Hematopoietic multipotent progenitor cell (in vitro differentiated cells): ENCODE results near the gene ZNF219. TPM values are rescaled to one million over a fixed set of nuclear protein-coding genes. Genes with fewer than 3 reads are reported as not detected.
A peak's percentile ranks its signal among the peaks of the same experiment; 100 is the strongest.

Source experiments
- DNase-seq, 3 donors: peaks; one replicate each; pipeline ENCODE4 v3.0.0-alpha.2; 2011 to 2015; ENCODE audit warnings: low read depth in 2 of 3, low spot score in 2 of 3
- total RNA-seq: library from RNA; depleted of rRNA; stranded (reverse); fragments of >200 nt; gene quantifications from one replicate; pipeline ENCODE4 v1.2.3, GENCODE V29; 2012

ZNF219 gene
- total RNA-seq, 1 donor: 31.2 TPM

DNA sequence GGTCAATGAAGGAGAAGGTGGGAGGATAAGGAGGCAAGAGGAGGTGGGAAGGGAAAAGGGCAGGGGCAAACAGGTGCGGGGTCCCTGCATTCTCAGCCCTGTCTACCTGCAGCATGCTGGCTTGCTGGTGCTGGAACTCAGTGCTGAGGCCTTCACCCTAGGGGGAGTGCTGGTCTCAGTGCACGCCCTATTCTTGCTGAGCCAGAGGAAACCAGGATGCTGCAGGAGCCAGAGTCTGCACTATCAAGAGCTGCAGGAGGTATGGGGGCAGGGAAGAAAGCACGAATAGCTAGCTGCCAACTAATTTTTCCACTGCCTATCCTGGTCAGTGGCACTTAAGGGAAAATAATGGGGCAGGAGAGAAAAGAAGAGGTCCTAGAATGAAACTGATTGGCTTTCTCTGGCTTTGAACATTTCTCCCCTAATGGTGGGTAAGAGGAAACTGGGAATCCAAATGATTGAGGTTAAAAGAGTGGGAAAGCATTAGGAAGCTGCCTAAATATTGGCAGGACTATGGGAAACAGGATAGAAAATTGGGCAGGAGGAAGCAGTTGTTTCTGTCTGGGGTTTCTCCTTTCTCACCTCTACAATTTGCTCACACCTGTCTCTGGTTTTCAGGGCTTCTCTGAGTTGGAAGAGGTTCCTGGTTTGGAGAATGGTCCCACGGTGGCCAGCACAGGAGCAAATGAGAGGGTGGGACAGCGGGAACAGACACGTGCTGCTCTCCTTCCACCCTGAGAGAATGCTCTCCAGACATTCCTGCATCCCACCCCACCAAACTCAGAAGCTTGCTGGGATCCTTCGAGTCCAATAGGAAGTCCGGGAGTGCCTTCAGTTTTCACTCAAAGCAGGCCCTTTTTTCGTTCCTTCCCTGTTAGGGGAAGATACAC, 4.3 kb upstream of the ZNF219 start:
- no peak for DNase-seq

DNA sequence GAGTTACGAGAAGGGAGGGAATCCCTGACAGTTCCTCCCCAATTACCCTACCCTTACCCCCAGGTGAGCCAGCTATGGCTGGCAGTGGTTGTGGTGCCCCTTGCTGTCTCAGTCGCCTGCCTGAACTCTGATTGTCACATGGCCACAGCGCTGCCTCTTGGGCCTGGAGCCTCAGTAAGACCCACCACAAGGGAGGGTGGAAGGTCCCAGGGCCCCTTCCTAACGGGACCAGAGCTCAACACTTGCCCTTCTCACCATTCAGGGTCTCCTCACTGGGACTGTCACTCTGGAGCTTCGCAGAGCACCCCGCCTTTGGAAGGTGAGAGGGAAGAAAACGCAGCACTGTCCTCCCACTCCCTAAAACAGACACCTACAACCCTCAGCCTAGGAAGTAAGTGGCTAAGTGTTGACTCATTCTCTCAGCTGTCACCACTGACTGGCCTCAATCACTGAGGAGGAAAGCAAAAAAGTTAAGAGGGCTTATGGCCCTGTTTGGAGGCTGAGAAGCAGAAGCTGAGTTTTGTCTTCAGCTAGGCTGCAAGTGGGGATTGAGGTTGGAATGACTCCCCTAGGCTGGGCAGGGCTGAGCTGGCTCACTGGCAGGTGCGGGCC, 3.5 kb upstream of the ZNF219 start:
- no peak for DNase-seq

DNA sequence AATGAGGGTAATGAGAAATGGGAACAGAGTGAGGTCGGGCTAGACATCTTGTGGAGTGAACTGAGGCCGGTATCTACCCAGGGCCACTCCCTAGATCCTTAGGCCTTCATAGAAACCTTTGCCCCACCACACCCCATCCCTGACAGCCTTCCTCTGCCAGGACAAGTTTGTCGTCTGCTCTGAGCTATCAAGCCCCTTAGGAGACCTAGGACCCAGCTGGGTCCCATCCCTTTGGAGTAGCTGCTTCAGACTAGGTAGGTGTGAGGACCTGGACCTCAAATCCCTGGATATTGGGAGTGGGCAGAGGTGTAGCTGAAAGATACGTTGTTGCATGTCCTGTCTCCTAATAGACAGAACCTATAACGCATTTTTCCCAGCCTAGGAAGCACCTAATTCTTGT, 2.5 kb upstream of the ZNF219 start, which contains the start of gene TMEM253:
Gene TMEM253 (plus strand): TSS at position 136 of the 400 bp plus-strand sequence. CDS start 278 bp downstream, outside the sequence.
- no peak for DNase-seq

DNA sequence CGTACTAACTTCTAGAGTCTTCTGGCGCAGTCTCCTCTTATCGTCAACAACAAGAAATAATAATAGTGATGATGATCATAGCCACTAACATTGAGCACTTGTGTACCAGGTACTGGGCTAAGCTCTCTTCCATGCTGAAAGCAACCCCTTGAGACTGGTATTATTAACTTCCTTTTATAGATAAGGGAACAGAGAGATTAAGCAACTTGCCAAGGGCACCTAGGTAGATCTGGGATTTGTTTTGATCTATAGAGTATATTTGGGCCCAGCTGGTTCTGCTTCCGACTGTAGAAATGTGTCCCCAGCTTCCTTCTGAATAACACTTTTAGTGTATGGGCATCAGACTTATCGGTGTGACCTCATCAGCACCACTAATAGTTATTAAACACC, 1.1 kb upstream of the ZNF219 start:
- no peak for DNase-seq

DNA sequence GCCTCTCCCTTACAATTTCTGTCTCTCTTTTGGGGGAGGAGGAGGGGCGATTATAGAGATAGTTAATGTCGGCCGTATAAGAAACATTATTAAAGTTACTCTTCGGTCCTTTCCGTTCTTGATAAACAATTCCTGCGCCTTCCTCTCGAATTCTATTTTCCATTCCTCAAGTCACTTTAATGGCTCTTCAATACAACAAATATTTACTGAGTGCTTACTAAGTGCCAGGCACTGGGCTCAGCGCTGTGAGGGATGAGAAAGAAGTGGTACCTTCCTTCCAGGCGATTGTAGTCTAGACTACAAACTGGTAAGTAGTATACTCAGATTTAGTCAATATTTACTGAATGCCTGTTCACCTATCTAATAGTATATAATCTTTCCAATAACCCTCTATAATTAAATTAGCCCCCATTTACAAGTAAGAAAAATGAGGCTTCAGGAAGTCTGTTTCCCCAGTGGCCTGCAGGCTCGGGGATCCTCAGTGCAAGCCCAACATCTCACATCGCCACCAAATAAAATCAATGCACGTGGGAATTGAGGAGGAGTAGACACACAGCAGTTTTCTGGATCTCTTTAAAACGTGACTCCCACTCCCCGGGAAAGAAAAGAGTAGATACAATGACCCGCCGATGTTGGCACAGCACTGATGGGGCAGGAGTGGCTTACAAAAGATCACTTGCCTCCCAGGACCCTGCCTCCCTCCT, 589 bp upstream of the ZNF219 start:
- DNase-seq: no peak

DNA sequence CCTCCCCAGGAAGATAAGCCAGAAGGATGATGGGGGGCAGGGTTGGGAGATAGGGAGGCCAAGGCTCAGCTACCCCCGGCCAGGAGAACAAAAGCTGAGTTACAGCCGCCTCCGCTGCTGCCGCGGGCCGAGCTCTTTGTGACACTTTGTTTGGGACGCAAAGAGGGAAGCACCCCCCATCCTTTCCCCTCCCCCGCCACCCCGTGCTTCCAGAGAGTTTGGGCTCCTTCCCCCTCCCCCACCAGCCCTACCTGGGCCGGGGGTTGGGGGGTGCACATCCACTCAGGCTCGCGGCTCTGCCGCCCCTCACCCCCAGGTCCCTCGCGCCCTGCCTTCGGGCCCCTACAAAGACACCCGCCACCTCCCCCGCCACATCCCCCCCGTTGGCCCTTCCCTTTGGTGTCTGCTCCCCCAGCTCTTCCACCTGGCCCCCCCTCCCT, 799 bp downstream of the ZNF219 start:
- DNase-seq: no peak

DNA sequence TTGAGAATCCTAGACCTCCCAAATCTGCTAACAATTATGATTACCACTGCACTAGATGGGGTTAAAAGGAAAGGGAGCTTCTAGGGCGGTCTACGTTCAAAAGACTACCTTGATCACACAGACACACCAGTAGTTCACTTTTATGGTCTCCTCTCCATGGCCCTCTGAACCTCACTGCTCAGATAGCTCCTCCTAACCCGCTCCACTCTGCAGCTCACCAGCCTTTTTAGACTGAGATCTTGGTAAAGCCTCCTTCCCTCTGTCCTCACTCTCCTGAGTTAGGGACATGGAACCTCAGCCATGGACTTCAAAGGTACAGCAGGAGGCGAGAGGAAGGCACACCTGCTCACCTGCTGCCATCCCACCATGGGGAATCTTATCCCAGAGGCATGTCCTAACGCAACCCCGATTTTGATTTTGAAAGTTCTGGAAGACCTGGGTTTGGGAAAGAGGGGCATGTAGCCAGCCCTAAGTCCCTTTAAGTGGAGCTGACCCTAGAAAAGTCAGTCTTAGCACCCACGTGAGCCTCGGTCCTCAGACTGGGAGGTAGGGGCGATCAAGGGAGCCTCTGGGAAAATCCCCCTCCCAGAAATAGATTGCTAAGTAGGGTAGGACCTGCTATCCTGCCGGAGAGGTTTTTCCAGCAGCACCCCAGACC, 1.3 kb downstream of the ZNF219 start:
- DNase-seq: no peak

DNA sequence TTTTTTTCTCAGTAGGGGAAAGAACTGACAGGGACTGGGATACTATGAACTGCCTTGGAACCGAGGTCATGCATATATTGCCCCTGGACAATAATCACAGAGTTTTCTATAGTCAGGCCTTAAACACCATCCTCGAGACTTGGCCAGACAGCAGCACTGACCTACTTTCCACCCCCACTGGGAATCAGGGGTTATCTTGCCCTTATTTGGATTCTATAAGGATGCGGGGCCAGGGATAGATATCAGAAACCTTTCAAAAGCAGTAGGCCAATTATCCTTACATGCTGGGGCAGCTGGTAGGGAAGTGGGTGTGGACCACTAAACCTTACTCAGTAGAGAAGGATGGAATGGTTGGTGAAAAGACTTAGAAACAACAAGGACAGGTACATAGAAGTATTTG, 2.0 kb downstream of the ZNF219 start:
- DNase-seq: no peak

DNA sequence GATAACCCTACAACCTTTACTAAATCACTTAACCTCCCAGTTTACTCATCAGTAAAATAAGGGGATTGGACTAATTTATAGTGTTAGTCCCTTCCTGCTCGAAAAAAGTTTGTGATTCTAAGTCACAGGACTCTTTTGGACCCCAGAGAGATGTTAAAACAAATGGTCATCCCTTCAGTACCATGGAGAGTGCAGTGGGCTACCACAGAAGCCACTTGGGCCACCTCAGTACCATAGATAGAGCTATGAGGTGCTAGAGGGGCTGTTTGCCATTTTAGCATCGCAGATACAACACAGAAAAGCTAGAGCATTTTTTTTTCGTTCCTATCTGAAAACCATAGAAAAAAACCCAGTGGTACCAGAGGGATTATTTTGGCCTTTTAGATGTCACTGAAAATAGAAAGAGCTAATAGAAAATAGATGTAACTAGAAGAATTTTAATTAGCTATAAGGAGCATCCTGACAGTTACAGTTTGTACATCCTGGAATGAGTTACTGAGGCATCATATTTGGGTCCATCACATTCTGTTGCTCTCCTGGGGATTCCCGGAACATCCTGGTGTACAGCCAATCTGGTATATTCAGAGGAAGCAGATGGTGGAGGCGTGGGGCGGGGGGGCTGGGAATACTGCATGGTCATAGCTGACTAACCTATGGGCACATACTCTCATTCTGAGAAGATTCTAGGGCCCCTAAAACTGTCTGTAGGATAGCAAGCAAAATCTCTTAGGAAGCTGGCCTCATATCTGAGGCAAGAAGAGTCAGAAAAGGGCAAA, 2.8 kb downstream of the ZNF219 start:
- DNase-seq: no peak

DNA sequence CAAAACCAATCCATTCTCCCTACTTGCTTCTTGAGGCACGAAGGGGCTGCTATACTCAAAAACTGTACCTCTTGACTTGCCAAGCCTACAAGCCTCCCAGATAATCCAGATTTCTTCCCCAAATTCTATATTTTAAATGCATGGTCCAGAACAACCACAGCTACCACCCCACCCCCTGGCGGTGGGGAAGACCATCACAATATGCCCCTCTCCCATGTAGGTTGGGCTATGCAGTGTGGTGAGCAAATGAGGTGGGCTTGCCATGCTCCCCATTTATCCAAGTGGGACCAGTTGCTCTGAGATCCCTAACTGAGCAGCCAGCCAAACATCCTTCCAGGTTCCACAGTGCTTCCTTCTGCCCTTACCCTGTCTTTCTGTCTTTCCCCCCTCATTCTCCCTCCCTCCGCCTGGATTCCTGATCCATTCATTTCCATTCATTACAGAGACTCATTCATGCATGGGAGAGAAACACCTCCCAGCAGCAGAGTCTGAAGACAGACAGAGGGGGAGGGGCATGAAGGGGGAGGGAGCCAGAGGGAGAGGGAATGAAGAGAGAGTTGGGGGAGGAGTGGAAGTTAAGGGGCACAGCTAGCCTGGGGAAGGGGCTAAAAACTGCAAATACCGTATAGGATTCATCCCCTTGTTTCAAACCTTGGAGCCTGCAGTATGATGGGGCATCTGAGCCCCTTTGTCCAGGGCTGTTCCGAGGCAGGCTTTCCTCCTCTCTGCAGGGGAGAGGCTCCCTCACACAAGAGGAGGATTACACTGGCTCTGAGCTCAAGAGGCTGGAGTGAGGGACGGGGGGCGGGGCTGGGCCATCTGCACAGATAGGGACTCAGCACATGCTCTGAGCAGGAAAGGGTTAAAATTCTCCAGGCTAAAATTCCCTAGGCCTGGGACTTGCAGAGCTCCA, 4.4 kb downstream of the ZNF219 start:
- DNase-seq: no peak

DNA sequence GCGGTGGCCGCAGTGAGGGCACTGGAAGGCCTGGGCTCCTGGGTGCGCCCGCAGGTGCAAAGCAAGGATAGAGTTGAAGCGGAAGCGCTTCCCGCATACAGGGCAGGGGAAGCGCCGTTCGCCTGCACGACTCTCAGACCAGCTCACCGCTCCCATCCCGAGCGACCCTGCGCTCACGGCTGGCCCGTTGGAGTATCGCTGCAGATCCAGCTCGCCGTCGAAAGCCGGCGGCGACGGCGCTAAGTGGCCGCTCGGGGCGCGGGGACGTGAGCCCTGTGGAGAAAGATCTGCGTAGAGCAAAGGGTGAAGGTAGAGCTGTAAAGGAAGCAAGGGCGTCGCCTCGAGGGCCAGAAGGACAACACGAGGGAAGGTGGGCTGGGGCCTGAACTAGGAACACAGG, 5.4 kb downstream of the ZNF219 start:
- DNase-seq: no peak

DNA sequence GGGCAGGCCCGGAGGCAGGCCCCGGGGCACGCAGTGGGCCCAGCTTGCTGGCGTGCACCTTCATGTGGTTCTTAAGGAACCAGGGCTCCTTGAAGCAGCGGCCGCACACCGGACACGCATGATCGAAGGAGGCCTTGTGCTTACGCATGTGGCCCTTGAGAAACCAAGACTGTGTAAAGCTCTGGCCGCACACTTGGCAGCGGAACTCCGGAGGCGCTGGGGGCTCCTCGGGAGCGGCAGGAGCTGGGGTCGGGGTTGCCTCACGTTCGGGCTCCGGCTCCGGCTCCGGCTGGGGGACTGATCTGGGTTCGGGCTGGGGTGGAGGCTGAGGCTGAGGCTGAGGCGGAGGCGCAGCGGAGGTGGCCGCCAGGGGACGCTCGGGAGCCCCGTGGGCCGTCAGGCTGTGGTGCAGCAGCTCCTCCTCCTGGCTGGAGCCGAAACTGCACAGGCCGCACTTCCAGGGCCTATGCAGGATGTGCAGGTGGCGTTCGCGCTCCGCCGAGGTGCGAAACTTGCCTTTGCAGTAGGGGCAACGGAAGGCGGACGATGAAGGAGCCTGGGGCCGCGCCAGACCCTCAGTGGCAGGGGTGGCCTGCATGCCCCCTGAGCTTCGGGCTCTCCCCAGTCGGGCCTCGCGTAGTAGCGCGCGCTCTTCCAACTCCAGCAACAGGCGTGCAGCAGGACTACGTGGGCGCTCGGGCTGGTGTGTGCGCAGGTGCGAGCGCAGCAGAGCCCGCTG, 6.0 kb downstream of the ZNF219 start:
- DNase-seq: peak; percentile 78 to 96 (median 83)

DNA sequence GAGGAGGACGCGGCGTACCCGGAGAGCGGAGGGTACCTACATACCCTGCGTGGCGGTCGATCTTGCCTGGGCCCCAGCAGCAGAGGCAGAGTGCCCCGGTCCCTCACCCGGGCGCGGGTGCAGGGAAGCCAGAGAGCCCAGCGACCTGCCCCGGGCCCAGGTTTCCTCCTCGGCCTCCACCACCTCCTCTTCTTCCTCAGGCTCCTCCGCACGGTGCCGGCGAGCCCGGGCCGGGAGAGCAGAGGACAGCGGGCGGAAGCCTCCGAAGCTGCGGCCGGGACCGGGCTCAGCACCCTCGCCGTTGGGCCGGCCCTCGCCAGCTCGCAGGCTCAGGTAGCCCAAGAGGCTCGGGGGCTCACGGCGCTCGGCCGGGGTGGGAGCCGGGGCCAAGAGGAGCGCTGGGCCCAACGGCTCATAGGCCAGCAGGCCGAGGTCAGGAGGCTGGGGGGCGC, 6.6 kb downstream of the ZNF219 start:
- DNase-seq: no peak

DNA sequence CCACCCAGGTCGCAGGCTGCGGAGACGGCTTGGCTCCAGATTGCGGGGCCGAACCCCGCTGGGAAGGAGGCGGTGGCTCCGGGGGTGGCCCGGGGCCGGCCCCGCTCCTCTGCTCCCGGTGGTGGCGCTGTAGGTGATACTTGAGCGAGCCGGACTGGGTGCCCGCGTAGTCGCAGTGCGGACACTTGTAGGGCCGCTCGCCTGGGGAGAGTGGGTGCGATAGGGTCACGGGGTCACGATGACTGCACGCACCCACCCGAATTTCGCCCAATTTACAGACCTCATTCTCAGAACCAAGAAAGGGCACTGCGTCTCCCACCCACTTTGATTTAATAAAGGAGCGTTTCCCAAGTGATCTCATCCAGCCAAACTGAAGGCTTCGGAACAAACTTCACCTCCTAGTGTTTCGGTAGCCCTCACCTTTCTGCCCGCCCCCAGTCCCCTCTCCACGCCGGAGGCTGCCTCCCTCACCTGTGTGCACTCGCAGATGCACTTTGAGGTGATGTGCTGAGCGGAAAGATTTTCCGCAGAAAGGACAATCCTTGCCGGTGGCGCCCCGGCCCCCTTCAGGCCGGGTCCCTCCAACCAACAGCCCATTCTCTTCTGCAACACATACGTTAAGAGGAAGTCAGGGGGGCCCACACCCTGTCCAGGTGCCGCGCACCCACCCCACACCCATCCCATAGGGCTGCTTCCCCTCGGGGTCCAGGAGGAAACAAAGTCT, 7.4 kb downstream of the ZNF219 start:
- no peak for DNase-seq

DNA sequence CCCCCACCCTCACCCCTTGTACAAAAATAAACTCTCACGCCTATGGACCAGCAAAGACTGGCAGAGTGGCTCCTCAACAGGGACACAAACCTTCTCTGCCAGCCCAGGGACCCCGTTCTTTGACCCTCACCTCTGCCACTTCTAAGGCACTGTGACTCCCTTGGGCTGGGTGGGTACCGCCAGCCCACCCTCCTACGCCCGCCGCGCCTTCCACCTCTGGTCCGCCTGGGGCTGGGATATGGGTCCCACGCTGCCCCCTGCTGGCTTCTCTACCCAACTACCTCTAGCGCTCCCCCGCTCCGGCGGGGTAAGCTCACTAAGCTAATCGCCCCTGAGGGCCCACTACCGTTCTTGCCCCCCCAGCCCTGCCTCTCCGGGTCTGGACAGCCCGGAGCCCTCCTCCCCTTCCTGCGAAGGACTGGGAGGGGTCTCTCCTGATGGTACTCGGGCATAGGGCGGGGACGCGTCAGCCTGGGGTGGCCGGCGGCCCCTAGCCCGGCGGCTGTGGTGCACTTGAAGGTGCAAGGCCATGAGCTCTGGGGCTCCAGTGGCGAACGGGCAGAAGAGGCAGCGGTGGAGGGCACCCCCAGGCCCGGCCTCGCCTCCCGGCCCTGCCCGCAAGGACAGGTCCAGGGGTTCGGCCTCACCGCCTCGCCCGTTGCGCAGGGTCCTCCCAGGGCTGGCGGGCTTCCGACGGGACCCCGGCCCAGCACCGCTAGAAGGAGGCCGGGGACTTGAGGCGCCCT, 8.1 kb downstream of the ZNF219 start:
- DNase-seq: peak in 1 of 3 donors; percentile 63

DNA sequence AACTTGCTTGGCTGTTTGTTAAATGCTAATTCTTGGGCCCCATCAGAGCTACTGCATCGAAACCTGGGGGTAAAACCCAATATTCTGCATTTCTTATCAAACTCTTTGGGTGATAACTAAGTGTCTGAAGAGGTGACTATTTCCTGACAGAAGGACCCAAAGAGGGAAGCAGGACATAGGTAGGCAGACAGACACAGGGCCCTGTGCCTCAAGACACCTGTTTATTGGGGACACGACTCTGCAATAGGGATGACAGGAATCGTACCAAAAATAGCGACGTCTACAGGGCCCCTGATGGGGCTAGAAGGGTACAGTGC, 8.6 kb downstream of the ZNF219 start:
- DNase-seq: no peak

DNA sequence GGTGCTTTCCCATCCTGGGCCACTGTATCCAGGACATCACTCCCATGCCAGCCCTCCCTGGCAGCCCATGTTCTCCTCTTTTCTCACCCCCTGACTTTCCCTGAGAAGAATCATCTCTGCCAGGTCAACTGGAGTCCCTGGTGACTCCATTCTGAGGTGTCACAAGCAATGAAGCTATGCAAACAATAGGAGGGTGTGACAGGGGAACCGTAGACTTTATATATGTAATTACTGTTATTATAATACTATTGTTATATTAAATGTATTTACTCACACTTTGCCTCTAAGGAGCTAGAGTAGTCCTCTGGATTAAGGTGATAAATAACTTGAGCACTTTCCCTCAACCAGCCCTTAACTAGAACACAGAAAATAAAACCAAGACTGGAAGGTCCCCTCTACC, 9.2 kb downstream of the ZNF219 start:
- no peak for DNase-seq
